Measurements from ENCODE around the gene METTL15. TPM values are rescaled to one million over a fixed set of nuclear protein-coding genes. Genes with fewer than 3 reads are reported as not detected.

The METTL15 gene
- total and polyA plus RNA-seq, 10 donors: 3.7 to 23.7 (median 15.5) TPM

- TF ChIP-seq POLR2A (IDR thresholded peaks at IDR 0.05): no peak
- no peak for TF ChIP-seq CTCF (IDR thresholded peaks at IDR 0.05 in 8 of 11, conservative IDR thresholded peaks at IDR 0.05 in 3 of 11)
- no peak for TF ChIP-seq POLR2AphosphoS5 (IDR thresholded peaks at IDR 0.05)
- peaks cover 0 to 81% (median 17%) of the 10 kb centered on the region in 6 donors for H3K36me3 ChIP-seq
- H3K4me1 ChIP-seq: no peaks in the 10 kb centered on the region
- no peaks in the 10 kb centered on the region for H3K27me3 ChIP-seq (replicated peaks in 1 of 7)
- no peak for DNase-seq
- no peak overlapping the region for H3K27ac ChIP-seq
- H3K4me3 ChIP-seq: no peak overlapping the region
- H3K9me3 ChIP-seq: no peaks in the 10 kb centered on the region
- intact Hi-C loops (cut with DNase I; ENCODE audit: low total_unique reads): no loop called here
- 96 to 99% (median 98%) methylated on average over 3 of the region's 3 CpGs for WGBS, 5 donors
Observed at GRCh38 chr11:28298209-28298608, 190.0 kb downstream of the METTL15 start.

DNA sequence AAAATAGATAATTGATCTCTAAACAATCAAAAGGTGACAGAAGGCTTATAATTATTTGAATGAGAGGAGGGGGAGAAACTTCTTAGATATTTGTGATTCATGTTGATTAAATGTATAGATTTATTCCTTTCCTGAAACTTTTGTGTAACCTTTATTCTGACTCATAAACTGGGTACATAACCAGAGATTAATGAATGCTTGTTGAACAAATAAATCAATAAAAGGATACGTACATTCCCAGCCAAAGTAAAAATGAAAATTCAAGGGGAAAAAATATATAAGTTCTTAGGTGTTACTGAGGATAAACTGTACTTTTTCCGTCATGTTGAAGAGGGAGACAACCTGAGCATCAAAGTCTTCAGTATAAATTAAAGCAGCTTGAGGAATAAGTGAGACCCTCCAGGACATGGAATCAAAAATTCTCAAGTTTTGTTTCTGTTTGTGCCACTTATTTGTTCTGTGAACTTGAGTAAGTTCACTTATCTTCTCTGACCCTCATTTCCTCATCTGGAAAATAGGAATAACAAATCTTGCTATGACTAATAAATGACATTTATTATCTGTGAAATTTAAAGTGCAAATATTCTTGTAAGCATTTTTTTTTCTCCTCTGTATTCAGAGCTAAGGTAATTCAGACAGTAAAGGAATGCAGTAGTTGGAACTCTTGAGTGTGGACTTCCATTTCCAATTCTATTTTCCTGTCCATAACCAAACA is 195.4 kb downstream of the METTL15 start:
- H3K4me1 ChIP-seq: no peaks in the 10 kb centered on the region
- no peak for DNase-seq
- whole genome bisulfite sequencing, 5 donors: 90 to 98% (median 96%) methylated on average over 2 of the region's 2 CpGs
- no peak overlapping the region for H3K4me3 ChIP-seq
- H3K27me3 ChIP-seq (replicated peaks in 1 of 7): no peaks in the 10 kb centered on the region
- intact Hi-C loops (cut with DNase I; ENCODE audit: low total_unique reads): no loop called here
- no peaks in the 10 kb centered on the region for H3K9me3 ChIP-seq
- H3K27ac ChIP-seq: no peak overlapping the region
- peaks cover 0 to 65% (median 5%) of the 10 kb centered on the region in 6 donors for H3K36me3 ChIP-seq
- no peak for TF ChIP-seq CTCF (IDR thresholded peaks at IDR 0.05 in 8 of 11, conservative IDR thresholded peaks at IDR 0.05 in 3 of 11)
- no peak for TF ChIP-seq POLR2AphosphoS5 (IDR thresholded peaks at IDR 0.05)
- TF ChIP-seq POLR2A (IDR thresholded peaks at IDR 0.05): no peak

DNA sequence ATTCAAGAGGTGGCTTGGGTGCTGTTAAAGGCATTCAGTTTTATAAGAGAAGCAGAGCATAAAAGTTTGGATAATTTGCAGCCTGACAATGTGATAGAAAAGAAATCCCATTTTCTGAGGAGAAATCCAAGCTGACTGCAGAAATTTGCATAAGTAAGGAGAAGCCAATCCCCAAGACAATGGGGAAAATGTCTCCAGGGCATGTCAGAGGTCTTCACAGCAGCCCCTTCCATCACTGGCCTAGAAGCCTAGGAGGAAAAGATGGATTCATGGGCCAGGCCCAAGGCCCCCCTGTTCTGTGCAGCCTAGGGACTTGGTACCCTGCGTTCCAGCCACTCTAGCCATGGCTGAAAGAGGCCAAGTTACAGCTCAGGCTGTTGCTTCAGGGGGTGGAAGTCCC is 207.3 kb downstream of the METTL15 start:
- H3K27me3 ChIP-seq (replicated peaks in 1 of 7): no peaks in the 10 kb centered on the region
- H3K36me3 ChIP-seq: peaks cover 0 to 46% (median 3%) of the 10 kb centered on the region in 6 donors
- no peak for TF ChIP-seq POLR2A (IDR thresholded peaks at IDR 0.05)
- no peaks in the 10 kb centered on the region for H3K4me1 ChIP-seq
- H3K27ac ChIP-seq: no peak overlapping the region
- H3K9me3 ChIP-seq: no peaks in the 10 kb centered on the region
- intact Hi-C loops (cut with DNase I; ENCODE audit: low total_unique reads): no loop called here
- no peak for DNase-seq
- H3K4me3 ChIP-seq: no peak overlapping the region
- 95 to 100% (median 100%) methylated on average over 1 of the region's 1 CpG for WGBS, 5 donors

GRCh38 chr11:28318871-28319270 is 210.7 kb downstream of the METTL15 start:
- H3K27ac ChIP-seq: no peak overlapping the region
- H3K4me3 ChIP-seq: no peak overlapping the region
- TF ChIP-seq CTCF (IDR thresholded peaks at IDR 0.05 in 8 of 11, conservative IDR thresholded peaks at IDR 0.05 in 3 of 11) (no peak), POLR2A (IDR thresholded peaks at IDR 0.05) (no peak), POLR2AphosphoS5 (IDR thresholded peaks at IDR 0.05) (no peak)
- intact Hi-C loops (cut with DNase I; ENCODE audit: low total_unique reads): no loop called here
- 88 to 98% (median 92%) methylated on average over 3 of the region's 3 CpGs for WGBS, 5 donors
- H3K27me3 ChIP-seq (replicated peaks in 1 of 7): no peaks in the 10 kb centered on the region
- peaks cover 0 to 38% (median 3%) of the 10 kb centered on the region in 6 donors for H3K36me3 ChIP-seq
- H3K4me1 ChIP-seq: no peaks in the 10 kb centered on the region
- H3K9me3 ChIP-seq: no peaks in the 10 kb centered on the region
- DNase-seq: no peak
